Activated naive CD8-positive, alpha-beta T cell treated with anti-CD3 and anti-CD28 coated beads, Interleukin-2, amount 50 U/mL, for 16 hours (primary cell): ENCODE data around the gene ITGB4.
"Not testable (repeated sequence)": the region's sequence is repeated elsewhere in the genome, so short reads cannot be mapped to it uniquely, and the experiment has no call there.

Experiments used
- DNase-seq: peaks from one replicate; pipeline ENCODE4 v3.0.0-alpha.2; 2020; ENCODE audit warnings: low read depth, low spot score

ITGB4 gene

GRCh38 chr17:75752802-75753513 is 31.7 kb downstream of the ITGB4 start:
- no peak for DNase-seq

GRCh38 chr17:75753514-75754377 is 32.5 kb downstream of the ITGB4 start:
- DNase-seq: peak; percentile 45

GRCh38 chr17:75754378-75755204 is 33.3 kb downstream of the ITGB4 start:
- DNase-seq: no peak

- DNase-seq: no peak
These were observed 34.1 kb downstream of the ITGB4 start for GRCh38 chr17:75755205-75755901.

- DNase-seq: no peak
These were observed 34.7 kb downstream of the ITGB4 start for GRCh38 chr17:75755990-75756389.

- no peak for DNase-seq
These were observed 35.3 kb downstream of the ITGB4 start for GRCh38 chr17:75756451-75757085.

GRCh38 chr17:75757086-75757681 is 35.9 kb downstream of the ITGB4 start:
- DNase-seq: no peak

GRCh38 chr17:75758131-75758905 is 37.1 kb downstream of the ITGB4 start:
- DNase-seq: no peak

- DNase-seq: no peak
These were observed 38.2 kb downstream of the ITGB4 start for GRCh38 chr17:75759457-75759856.

GRCh38 chr17:75759978-75760640 is 38.9 kb downstream of the ITGB4 start:
- DNase-seq: not testable (repeated sequence)

GRCh38 chr17:75762513-75763268 is 41.4 kb downstream of the ITGB4 start:
- DNase-seq: no peak

GRCh38 chr17:75763269-75763607 is 42.0 kb downstream of the ITGB4 start:
- no peak for DNase-seq

- DNase-seq: no peak
These were observed 42.6 kb downstream of the ITGB4 start for GRCh38 chr17:75763613-75764416.

GRCh38 chr17:75764417-75764710 is 43.1 kb downstream of the ITGB4 start:
- no peak for DNase-seq

- DNase-seq: peak; percentile 37
These were observed 43.6 kb downstream of the ITGB4 start, which contains the start of gene GALK1 for GRCh38 chr17:75764711-75765421. TSS of gene GALK1 (minus strand) at chr17:75765192. CDS start at chr17:75765136, 56 bp downstream.

GRCh38 chr17:75765981-75766380 is 44.7 kb downstream of the ITGB4 start:
- DNase-seq: no peak

- DNase-seq: no peak
These were observed 46.6 kb downstream of the ITGB4 start for GRCh38 chr17:75767881-75768280.
